Urothelium cell line (cell line): ENCODE measurements around the gene FFAR3.
A peak's percentile ranks its signal among the peaks of the same experiment; 100 is the strongest.
"Not testable (repeated sequence)": the region's sequence is repeated elsewhere in the genome, so short reads cannot be mapped to it uniquely, and the experiment has no call there.

Source experiments
- DNase-seq: peaks from one replicate; pipeline ENCODE4 v3.0.0; 2011; ENCODE audit warnings: low spot score, mixed read lengths
- FAIRE-seq: peaks from 2 replicates; lab custom pipeline; 2011; peaks lifted over from hg19 to GRCh38; lab: Jason Lieb, UNC

FFAR3 gene

DNA sequence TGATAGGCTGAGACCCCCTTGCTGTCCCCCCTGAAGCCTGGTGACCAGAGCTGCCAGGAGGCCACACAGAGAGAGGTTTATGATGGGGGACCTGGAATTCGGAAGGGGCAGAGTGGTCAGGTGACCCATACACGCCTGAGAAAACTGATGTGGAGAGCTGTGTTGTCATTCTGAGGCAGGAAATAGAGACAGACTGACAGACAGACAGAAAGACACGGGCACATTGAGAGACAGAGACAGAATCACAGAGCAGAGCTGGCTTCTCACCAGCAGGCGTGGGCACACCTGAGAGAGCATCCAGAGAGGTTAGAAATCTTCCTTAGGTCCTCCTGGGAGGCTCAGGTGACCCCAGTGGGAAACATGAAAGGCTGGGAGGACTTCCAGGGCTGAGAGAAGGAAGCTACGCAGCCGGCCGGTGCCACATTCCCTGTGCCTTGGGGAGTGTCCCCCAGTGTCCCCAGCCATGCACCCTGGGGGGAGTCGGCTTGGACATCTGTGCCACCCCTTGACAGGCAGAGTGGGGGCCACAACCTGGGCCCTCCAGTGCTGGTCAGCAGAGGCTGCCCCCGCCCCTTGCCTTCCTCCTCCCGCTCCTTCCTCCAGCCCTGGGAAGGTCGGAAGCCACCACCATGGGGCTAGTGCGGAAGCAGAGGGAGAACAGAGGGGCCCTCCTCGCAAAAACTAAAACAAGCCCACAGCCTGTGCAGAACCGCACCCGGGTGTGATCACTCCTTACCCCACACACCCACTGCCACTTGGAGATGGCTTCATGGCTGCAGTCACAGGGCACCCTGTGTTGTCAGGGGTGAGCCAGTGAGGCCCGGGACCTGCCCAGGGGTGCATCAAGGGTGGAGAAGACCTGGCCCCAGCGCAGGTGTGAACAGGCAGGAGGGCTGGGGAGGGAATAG lies 8.4 kb upstream of the FFAR3 start:
- FAIRE-seq (peak; percentile 9), DNase-seq (no peak)

DNA sequence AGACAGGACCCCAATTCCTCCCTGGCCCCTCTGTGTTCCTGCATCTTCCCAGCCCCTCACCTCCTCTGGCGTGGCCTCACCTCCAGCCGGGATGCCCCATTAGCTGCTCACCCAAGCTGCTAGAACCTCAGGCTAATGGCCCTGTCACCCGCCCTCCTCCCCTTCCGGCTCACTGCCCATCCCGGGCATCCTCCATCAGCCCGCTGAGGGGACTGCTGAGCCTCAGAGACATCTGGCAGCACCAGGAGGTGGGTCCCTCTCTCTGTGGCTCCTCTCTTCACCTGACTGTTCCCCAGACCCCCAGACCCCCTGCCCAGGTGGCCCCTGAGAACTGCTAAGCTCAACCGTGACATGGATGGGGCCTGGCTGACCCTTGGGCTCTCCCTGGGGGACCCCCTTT lies 7.7 kb upstream of the FFAR3 start:
- no peak for FAIRE-seq
- DNase-seq: no peak

DNA sequence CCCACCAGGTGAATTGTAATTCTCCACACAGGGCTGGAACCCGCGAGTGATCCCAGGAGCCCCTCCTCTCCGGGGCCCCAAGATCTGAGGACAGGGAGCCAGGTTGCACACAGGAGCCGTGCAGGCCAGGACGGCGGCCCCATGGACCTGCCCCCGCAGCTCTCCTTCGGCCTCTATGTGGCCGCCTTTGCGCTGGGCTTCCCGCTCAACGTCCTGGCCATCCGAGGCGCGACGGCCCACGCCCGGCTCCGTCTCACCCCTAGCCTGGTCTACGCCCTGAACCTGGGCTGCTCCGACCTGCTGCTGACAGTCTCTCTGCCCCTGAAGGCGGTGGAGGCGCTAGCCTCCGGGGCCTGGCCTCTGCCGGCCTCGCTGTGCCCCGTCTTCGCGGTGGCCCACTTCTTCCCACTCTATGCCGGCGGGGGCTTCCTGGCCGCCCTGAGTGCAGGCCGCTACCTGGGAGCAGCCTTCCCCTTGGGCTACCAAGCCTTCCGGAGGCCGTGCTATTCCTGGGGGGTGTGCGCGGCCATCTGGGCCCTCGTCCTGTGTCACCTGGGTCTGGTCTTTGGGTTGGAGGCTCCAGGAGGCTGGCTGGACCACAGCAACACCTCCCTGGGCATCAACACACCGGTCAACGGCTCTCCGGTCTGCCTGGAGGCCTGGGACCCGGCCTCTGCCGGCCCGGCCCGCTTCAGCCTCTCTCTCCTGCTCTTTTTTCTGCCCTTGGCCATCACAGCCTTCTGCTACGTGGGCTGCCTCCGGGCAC lies 6.7 kb upstream of the FFAR3 start:
- FAIRE-seq (no peak), DNase-seq (no peak)

DNA sequence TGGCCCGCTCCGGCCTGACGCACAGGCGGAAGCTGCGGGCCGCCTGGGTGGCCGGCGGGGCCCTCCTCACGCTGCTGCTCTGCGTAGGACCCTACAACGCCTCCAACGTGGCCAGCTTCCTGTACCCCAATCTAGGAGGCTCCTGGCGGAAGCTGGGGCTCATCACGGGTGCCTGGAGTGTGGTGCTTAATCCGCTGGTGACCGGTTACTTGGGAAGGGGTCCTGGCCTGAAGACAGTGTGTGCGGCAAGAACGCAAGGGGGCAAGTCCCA lies 6.1 kb upstream of the FFAR3 start:
- FAIRE-seq (no peak), DNase-seq (no peak)

DNA sequence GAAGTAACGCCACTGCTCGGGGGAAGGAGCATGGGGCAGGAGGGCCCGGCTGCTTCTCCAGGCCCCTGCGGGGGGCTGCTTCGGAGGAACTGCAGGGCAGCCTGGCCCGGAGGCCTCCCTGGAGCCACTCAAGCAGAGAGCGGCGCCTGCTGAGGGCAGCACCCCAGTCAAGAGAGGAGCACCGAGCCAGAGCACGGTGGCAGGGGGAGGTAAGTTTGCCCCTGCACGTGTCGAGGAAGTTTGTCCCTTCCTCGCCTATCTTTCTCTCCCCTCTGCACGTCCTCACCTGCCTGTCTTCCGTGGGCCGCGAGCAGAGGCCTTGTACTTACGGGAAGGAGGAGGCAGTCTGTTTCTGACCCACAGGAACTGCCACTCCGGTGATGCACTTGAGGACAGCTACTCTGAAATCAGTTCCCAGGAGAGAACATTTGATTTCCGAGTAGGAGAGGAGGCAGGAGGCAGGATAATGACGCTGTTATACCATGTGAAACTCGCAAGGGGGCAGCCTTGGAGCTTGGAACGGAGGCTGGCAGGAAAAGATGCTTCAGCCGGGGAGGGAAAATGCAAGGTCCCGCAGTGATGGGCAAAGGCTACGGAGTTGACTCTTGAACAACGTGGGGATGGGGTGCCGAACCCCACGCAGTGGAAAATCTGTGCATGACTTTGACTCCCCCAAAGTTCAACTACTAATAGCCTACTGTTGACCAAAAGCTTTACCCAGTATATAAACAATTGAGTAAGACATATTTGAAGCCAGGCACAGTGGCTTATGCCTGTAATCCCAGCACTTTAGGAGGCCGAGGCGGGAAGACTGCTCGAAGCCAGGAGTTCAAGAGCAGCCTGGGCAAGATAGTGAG lies 5.6 kb upstream of the FFAR3 start:
- FAIRE-seq (peak; percentile 75), DNase-seq (peak; percentile 89)

DNA sequence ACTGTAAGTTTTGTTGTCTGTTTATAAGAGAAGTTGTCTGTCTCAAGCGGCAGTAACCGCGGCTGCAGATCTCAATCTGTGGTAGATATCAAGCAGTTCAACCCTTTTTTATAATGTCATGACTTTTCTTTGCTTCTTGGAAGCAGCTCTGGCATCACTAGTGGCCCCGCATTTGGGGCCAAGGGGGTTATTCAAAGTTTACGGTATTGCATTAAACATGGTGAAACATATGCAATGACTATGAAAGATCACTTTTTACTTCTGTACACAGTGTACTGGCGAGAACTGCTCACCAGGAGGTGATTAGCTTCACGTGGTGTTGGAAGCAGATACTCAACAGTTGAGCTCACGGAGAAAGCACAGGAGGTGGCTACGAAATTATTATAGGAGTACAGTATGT lies 4.6 kb upstream of the FFAR3 start:
- no peak for FAIRE-seq
- DNase-seq: no peak

DNA sequence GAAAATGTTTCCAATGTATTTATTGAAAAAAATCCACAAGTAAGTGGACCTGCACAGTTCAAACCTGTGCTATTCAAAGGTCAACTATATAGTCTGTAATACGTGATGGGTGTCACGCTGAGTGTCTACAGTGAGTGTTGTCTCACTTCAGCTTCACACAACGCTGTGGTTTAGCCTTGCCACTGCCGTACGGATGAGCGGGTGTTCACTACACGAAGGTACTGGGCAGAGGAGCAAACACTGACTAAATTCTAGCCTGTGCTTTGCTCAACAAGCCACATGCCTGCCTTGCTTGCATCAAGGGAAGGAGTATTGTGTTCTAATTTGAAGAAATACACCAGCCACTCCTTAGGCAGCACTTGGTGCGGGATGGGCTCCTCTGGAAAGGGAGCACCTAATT lies 3.4 kb upstream of the FFAR3 start:
- DNase-seq (no peak), FAIRE-seq (no peak)

DNA sequence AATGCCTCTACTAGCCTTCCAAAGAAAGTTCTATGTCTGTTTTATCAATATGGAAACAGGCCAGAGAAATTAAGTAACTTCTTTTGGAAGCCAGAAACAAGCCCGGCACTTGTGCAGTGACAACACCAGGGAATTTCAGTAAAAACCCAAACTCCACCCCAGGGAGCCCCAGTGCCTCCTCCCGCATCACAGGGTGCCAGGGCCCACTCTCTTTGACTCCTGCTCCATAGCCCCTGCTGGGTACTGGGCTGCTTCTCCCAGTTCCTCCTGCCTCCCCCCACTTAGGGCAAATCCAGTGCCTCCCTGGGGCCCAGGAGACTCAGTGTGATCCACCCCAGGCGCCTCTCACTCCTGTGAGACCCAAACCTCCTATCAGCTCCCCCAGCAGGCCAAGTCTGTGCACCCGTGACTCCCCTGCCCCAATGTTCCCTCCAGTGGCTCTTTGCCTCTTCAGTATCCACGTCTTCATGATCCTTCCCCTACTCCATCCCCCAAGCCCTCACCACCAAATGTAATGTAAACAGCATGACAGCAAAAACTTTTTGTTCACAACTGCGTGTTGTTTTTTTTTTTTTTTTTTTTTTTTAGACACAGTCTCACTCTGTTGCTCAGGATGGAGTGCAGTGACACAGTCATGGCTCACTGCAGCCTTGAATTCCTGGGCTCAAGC lies 2.3 kb upstream of the FFAR3 start:
- FAIRE-seq (no peak), DNase-seq (no peak)

DNA sequence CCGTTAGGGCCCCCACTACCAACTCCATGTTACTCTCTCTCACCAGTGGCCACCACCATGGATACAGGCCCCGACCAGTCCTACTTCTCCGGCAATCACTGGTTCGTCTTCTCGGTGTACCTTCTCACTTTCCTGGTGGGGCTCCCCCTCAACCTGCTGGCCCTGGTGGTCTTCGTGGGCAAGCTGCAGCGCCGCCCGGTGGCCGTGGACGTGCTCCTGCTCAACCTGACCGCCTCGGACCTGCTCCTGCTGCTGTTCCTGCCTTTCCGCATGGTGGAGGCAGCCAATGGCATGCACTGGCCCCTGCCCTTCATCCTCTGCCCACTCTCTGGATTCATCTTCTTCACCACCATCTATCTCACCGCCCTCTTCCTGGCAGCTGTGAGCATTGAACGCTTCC lies 574 bp downstream of the FFAR3 start:
- FAIRE-seq: peak; percentile 53
- DNase-seq: not testable (repeated sequence)

DNA sequence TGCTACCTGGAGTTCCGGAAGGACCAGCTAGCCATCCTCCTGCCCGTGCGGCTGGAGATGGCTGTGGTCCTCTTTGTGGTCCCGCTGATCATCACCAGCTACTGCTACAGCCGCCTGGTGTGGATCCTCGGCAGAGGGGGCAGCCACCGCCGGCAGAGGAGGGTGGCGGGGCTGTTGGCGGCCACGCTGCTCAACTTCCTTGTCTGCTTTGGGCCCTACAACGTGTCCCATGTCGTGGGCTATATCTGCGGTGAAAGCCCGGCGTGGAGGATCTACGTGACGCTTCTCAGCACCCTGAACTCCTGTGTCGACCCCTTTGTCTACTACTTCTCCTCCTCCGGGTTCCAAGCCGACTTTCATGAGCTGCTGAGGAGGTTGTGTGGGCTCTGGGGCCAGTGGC lies 1.1 kb downstream of the FFAR3 start:
- not testable (repeated sequence) for FAIRE-seq, DNase-seq

DNA sequence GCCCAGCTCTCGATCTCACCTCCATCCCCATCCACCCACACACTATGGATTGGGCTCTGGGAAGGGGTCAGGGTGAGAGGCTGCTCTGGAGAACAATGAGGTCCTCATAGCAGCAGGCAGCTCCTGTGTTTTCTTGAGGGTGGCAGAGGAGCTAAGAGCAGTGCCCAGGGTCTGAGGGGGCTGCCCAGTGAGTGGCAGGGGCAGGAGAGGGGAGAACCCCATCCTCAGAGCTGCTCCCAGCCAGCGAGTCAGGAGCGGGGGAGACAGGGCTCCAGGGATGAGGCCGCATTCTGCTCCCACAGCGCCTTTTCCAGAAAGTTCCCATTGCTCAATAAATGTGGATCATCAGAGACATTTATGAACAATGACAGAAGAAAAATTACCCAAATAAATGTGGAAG lies 1.8 kb downstream of the FFAR3 start:
- not testable (repeated sequence) for FAIRE-seq

DNA sequence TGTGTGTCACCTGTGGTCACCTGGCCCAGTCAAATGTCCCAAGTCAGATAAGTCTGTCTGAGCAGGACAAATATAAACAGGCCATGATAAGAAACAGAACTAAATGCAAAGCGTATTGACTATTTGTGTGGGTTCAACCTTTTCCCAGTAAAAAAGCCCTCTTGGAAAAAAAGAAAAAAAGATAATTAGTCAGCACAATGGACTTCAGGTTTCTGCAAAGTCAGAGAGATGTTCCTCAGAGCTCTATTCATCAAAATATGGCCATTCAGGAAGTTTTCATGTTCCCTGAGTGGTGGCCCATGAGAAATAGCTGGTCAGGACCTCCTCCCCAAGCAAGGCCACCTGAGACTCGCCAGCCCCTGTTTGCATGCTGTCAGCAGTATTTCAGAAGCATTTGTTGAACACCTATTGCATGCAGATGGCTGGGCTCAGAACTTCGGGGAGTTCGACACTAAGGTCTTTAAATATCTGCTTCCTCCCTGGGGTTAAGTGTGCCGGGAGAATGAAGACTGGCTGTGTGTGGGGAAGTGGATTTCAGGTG lies 2.7 kb downstream of the FFAR3 start:
- DNase-seq (no peak), FAIRE-seq (no peak)

More for the DNA sequence above, 1.8 kb downstream of the FFAR3 start:
- DNase-seq: not testable (repeated sequence)

DNA sequence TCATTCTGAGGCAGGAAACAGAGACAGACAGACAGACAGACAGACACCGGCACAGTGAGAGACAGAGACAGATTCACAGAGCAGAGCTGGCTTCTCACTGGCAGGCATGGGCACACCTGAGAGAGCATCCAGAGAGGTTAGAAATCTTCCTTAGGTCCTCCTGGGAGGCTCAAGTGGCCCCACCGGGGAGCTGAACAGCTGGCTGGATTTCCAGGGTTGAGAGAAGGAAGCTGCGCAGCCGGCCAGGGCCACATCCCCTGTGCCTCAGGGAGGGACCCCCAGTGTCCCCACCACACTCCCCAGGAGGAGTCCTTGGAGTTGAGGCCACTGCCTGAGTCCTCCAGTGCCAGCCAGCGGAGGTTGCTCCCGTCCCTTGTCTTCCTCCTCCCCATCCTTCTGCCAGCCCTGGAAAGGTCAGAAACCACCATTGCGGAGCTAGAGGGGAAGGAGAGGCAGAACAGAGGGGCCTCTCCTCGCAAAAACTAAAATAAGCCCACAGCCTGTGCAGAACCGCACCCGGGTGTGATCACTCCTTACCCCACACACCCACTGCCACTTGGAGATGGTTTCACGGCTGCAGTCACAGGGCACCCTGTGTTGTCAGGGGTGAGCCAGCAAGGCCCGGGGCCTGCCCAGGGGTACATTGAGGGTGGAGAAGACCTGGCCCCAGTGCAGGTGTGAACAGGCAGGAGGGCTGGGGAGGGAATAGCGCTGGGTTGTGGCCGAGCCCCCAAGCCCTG lies 4.2 kb downstream of the FFAR3 start:
- FAIRE-seq: no peak
- no peak for DNase-seq

DNA sequence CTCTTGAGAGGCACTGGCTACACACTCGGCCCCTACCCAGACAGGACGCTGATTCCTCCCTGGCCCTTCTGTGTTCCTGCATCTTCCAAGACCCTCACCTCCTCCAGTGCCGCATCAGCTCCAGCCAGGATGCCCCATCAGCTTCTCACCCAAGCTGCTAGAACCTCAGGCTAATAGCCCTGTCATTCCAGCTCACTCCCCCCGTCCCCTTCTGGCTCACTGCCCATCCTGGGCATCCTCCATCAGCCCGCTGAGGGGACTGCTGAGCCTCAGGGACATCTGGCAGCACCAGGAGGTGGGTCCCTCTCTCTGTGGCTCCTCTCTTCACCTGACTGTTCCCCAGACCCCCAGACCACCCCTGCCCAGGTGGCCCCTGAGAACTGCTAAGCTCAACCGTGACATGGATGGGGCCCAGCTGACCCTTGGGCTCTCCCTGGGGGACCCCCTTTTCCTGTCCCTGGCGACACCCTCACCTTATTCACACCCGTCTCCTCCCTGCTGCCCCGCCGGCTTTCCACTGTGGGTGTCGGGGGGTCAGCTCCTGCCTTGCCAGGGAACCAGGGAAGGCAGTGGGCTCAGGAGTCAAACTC lies 4.8 kb downstream of the FFAR3 start:
- no peak for DNase-seq
- no peak for FAIRE-seq

DNA sequence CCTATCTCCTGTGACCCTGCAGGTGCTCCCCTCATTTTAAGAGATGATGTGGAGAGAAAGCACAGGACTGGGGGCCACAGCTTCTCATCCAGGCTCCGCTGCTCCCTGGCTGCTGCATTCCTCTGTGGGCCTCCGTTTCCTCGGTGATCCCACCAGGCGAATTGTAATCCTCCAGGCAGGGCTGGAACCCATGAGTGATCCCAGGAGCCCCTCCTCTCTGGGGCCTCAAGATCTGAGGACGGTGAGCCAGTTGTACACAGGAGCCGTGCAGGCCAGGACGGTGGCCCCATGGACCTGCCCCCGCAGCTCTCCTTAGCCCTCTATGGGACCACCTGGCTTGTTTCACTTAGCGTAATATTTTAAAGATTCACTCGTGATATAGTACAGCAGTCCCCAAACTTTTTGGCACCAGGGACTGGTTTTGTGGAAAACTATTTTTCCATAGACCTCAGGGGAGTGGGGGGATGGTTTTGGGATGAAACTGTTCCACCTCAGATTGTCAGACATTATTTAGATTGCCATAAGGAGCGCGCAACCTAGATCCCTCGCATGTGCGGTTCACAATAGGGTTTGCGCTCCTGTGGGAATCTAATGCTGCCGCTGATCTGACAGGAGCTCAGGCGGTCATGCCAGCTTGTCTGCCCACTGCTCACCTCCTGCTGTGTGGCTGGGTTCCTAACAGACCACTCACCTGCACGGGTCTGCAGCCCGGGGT lies 5.6 kb downstream of the FFAR3 start:
- no peak for FAIRE-seq
- no peak for DNase-seq

DNA sequence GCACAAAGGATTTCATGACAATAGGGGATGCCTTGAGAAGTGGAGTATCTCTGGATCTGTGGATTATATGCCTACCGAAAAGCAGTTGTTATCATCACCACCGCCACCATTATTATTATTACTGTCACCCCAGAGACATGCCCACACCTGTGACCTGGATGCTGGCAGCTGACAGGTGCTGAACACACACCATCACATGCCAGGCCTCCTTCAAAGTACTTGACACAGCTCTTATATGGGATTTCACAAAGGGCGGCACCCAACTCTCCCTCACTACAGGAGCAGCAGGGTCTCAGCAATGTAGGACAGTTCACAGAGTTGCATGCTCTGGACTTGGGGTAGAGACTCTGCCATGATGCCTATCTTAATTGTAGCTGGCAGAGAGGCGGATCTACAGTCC lies 7.0 kb downstream of the FFAR3 start:
- FAIRE-seq (no peak), DNase-seq (no peak)

DNA sequence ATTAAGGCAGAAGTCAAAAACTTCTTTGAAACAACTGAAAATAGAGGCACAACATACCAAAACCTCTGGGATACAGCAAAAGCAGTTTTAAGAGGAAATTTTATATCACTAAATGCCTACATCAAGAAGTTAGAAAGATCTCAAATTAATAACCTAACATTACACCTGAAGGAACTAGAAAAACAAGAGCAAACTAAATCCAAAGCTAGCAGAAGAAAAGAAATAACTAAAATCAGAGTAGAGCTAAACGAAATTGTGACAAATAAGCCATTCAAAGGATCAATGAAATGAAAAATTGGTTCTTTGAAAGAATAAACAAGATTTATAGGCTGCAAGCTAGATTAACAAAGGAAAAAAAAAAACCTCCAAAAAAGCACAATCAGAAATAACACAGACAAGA lies 10.1 kb downstream of the FFAR3 start:
- FAIRE-seq: no peak
- DNase-seq: no peak

DNA sequence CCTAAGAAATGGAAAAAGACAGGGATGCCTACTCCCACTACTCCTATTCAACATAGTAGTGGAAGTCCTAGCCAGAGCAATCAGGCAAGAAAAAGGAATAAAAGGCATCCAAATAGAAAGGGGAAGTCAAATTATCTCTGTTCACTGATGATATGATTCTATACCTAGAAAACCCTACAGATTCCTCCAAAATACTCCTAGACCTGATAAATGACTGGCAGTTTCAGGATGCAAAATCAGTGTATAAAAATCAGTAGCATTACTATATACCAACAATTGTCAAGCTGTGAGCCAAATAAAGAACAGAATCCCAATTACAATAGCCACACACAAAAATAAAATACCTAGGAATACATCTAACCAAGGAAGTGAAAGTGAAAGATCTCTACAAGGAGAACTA lies 11.3 kb downstream of the FFAR3 start:
- FAIRE-seq (no peak), DNase-seq (no peak)

DNA sequence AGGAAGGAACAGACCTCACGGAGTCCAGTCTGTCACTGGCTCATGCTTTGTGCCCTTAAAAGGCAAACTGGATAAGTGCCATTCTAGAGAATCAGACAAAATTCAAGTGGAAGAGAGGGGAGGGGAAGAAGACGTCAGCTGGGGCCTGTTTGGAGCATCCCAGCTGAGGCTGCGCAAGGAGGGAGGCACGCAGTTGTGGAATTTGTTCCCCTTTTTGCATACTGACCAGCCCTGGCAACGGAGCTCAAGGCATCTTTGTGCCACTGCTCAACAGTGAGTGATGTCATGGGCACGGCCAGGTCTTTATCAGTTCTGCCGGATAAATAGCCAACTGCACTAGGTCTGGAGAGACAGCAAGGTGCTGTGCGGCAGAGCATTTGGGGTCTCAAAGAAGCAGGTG lies 12.5 kb downstream of the FFAR3 start, which contains the start of gene GPR42:
GPR42 (plus strand) TSS at position 347 of the 400 bp plus-strand sequence. CDS start 292 bp downstream, outside the sequence.
- DNase-seq (no peak), FAIRE-seq (no peak)
